Measurements from ENCODE around the gene PACS2.

Gene PACS2

DNA sequence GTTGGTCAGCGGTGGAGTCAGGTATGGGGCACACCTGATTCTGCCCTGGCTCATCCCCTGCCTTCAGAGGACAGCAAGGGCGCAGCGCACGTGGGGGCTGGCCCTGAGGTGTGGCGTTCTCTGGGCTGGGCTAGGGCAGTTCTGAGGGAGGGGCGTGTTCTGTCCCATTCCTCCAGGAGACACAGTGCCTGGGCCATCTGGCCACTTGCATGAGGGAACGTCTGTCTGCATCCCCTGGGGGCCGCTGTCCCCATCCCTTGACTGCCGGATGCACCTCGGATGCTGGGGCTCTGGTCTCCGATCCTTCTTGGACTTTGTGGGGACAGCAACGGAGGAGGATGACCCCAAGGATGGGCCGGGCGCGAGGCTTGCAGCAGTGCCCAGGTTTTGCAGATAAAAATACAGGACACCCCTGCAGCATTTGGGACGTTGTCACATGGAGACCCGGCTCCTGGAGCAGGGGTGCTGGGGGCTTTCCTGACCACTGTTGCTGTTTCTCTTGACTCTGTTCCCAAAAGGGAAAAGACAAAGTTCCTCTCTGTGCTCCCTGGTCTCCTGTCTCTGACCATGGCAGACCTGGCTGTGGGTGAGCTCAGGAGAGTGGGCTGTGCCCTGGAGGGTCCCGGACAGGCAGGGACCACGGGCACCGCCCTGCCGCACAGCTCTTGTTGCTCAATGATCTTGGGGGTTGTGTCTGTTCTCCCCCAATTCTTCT lies 112.0 kb downstream of the PACS2 start:
- no peak for DNase-seq

DNA sequence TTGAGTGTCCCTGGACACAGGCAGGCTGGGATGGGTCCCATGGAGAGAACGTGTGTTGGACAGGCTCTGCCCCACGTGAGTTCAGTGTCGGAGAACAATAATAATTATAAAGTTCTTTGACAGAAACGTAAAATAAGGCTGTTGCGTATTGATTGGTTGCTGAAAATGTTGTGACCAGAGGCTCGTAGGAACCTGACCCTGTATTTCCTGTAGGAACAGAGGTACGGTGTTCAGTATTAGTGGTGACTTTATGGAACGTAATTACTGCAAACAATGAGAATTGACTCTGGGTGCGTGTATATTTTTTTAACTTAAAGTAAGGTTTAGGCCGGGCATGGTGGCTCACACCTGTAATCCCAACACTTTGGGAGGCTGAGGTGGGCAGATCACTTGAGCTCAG lies 112.9 kb downstream of the PACS2 start:
- no peak for DNase-seq

DNA sequence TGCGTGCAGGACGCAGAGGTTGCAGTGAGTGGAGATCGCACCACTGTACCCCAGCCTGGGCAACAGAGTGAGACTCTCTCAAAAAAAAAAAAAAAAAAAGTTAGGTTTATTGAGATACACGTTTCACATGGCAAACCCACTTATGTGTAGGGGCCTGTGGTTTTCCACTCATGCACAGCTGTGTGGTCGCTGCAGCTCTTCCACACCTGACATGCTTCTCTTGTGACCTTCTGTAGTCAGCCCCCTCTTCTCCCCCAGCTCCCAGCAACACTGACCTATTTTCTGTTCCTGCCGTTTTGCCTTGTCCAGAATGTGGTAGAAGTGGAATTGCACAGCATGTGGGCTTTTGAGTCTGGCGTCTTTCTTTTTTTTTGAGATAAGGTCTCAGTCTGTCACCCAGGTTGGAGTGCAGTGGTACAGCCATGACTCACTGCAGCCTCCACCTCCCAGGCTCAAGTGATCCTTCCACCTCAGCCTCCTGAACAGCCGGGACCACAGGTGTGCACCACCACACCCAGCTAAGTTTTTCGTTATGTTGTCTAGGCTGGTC lies 113.5 kb downstream of the PACS2 start:
- DNase-seq: no peak

DNA sequence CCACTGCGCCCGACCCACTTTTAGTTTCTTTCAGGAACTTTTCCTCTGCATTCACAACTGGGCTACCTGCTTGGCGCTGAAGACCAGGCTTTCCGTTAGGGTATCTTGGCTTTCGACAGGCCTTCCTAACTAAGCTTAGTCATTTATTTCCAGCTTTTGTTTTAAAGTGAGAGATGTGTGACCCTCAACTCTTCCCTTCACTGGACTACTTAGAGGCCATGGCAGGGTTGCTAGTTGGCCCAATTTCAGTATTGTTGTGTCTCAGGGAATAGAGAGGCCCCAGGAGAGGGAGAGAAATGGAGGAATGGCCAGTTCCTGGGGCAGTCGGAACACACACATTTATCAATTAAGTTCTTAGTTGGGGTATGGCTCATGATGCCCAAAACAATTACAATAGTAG lies 115.5 kb downstream of the PACS2 start:
- no peak for DNase-seq

DNA sequence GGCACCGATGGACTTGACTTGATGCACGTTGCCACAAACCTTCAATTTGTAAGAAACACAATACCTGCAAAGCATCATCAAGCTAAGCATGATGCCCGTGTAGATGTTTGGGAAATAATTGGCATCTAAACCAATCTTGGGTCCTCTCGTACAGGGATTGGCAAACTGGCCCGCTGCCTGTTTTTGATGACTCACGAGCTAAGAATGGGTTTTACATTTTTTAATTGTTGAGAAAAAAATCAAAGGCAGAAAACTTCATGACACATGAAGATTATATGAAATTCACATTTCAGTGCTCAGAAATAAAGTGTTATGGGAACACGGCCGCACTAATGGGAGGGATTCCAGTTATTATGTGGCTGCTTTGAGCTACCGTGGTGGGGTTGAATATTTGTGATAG lies 116.0 kb downstream of the PACS2 start:
- DNase-seq: no peak

DNA sequence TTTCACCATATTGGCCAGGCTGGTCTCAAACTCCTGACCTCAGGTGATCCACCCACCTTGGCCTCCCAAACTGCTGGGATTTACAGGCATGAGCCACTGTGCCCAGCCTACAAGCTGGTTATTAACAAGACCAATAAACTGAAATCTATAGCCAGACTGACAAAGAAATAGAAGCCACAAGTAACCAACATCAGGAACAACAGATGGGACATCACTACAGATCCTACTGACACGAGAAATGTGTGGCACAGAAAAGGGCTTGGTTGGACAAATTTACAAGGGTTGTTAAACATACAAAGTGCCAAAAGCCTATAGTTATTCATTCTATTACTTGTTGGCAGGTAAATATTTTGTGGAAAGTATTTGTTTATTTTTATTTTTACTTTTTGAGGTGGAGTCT lies 116.7 kb downstream of the PACS2 start:
- no peak for DNase-seq

DNA sequence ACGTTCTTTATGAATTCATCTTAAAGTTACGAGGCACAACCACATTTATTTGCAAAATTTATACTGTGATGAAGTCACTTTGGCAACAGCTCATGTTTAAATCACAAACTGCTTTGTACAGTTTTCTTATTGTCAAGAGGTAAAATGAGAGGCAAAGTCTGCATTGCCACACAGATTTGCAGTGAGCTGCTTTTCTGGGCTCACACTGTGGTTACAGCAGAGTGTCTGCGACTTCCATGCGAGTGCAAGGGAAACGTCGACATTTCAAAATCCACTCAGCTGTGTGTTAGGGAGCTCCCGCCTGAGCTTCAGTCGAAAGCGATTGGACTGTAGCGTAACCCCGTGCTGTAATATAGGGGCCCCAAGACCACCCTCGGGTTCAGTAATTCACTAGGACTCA lies 118.1 kb downstream of the PACS2 start:
- no peak for DNase-seq

DNA sequence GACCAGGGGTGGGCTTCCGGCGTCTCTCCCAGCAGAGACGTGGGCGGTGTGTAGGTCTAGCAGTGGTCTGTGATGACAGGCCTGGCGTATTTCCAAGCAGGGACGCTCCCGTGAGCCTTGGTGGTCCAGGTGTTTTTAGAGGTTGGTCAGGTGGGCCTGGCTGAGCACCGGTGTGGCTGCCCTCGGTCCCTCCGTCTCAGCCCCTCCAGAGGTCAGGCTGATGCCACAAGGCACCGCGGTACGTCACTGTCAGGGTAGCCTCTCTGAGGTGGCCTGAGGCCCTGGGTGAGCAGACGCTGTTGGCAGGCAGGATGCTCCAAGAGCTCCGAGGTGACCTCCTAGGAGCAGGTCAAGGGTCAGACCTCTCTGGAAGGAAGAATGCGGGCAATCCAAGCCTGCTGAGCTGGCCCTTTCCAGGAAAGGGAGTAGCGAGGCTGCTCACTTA lies 118.6 kb downstream of the PACS2 start:
- no peak for DNase-seq

DNA sequence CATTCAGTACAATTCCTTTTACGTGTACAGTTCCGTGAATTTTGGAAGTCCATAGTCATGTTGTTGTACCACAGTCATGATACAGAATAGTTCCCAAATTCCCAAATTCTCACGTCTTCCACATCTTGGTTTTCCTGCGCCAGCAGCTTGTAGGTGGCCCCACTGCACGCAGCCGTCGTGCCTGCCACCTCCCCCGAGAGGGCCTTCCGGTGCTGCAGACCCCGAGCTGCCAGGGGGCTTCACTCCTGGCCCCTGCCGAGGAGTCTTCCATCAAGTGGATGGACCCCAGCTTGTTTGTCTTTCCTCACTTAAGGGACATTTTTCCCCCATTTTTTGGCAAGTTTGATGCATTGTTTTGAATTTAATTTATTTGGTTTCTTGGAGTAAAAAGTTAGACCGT lies 121.9 kb downstream of the PACS2 start:
- DNase-seq: no peak

DNA sequence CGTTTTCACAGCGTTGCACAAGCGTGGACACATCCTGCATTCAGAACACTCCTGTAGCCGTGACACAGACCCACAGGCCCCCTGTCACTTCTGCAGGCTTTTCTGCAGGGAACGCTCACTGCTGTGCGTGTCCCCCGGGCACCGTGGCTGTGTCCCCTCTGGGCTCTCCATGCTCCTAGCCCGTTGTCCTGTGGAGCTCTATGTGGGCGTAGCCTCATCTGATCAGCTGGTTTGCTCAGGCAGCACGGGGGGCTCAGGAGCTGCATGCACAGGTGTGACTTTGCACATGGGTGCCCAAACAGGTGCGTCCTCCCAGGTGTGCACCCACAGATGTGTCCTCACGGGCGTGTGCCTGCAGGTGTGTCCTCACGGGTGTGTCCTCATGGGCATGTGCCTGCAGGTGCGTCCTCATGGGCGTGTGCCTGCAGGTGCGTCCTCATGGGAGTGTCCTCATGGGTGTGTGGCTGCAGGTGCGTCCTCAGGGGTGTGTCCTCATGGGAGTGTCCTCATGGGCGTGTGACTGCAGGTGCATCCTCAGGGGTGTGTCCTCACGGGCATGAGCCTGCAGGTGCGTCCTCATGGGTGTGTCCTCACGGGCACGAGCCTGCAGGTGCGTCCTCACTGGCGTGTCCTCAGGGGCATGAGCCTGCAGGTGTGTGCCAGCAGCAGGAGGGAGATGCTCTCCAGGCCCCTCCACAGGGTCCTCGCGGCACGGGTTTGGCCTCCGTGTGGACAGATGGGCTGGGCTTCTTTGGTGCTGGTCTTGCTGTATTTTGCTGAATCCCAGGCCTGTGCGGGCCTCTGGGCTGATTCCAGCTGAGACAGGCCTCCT lies 122.6 kb downstream of the PACS2 start:
- no peak for DNase-seq

DNA sequence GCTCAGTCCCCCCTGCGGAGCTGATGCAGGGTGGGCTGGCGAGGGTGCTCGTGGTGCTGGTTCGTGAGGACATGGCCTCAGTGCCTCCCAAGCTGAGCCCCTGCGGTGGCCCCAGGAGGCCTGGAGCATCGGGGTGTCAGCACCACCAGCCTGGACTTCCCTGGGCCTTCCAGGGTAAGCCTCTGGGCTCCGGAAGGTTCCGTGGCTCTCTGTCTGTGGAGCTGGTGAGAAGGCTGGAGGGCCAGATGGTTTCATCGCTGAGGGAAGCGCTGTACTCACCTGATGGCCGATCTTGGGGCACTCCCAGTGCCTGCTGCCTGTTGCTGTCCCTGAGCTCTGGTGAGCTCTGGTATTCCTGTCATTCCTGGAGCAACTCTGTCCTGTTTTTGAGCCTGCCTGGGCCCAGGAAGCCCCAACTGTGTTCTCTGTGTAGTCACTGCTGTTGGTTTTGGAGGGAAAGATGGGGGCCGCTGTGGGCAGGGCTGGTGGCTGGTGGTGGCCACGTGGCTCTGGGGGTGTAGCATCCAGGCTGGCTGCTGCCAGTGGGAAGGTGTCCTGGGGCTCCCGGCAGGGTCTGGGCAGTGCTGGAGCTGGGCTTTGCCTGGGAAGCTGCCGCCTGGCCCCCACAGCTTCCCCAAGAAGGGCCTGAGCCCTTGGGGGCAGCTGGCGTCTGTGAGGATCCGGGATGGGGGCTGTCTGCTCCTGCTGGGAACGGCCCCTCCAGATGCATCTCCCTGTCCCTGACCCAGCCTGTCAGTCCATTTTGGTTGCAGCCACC lies 123.4 kb downstream of the PACS2 start:
- no peak for DNase-seq

DNA sequence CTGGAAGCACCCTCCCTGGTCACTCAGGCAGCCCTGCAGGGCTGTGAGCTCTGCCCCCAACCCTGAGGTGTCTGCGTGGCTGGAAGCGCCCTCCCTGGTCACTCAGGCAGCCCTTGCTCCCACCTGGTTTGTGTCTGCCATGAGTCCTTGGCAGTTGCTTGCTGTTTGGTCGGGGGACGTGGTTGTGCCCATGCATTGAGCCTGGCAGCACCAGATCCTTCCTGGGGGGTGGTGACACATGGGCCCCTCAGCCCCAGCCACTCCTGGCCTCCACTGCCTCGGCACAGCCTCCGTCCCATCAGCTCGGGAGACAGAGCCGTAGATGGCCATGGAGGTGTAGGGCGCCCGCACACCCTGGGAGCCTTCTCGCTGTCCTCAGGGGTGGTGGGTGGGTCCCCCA lies 124.6 kb downstream of the PACS2 start:
- no peak for DNase-seq

DNA sequence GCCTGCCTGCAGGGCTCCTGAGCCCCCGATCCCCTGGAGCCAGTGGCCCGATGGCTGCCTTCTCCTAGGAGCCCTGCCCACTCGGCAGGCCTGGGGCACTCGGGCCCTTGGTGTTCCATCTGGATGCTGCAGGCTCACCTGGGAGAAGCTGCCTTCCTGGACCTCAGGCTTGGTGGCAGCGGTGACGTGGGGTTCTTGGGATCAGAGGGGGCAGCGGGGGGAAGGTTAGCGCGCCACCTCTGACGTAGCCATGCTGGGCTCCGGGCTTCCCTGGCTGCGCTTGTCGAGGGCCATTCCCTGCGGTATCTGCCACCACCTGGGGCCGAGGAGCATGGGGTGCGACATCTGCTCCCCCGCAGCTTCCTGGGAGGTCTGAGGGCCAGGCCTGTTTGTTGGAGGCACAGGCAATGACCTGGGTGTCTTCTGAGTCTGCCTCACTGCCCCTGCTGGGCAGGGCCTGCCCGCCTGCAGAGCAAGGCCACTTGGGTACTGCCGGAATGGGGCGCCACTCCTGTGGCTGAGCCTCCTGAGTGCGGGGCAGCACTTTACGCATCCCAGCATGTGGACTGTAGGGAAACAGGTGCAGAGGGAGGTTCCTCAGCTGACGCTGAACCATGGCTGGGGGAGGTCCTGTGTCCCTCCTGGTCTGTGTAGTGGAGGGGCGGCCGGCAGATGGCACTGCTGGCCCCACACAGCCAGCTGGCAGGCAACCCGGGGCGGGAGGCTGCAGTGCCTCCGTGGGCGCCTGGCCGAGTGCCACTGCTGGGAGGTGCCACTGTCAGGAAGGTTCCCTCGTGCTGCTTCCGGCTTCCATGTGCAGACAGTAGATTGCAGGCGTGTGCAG lies 125.4 kb downstream of the PACS2 start:
- DNase-seq: no peak

DNA sequence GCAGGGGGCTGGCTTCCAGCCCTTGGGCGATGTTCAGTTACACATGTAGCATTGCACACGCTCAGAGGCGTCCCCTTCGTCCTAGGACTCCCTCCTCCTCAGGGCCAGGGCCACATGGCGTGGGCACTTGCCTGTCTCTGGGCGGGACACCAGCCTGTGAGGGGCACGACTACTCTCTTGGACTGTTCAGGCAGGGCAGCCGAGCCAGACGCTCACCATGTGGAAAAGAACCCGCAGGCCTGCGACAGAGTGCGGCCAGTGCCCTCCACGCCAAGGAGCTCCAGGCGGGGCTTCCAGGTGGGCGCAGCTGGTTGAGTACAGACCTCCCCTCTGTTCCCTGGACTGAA lies 126.0 kb downstream of the PACS2 start:
- DNase-seq: no peak

DNA sequence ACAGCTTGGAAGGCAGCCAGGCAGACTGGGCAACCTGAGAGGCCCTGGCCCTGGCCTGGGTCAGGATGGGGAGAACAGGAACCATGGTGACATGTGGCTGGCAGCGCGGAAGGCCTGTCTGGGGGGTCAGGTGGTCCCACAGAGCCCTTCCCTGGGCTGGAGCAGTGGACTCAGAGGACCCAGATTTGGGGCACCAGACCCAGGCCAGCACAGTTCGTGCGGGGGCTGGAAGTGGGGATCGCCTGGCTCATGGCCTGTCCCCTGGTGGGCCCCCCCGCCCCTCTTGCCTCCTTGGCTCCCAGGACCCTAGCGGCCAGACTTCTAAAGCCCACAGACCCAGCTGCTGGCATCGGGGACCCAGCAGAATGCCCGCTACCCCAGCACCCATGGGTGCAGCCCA lies 126.4 kb downstream of the PACS2 start:
- no peak for DNase-seq

DNA sequence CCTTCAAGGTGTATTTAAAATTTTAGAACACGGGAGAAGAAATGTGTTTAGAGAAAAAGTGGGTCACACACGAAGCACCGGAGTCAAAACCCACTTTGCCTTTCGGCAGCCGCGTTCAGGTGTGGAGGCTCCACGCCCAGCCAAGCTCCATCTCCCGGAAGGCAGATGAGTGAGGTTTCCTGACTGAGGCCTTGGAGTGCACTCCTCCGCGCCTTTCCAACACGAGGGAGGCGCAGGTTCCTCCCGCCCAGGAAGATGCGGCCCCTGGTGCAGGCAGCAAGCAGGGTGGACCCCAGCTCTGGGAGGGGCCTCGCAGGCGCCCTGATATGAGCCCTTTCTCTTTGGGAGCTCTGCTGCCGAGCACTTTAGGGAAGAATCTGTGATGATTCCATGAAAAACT lies 127.6 kb downstream of the PACS2 start:
- no peak for DNase-seq

DNA sequence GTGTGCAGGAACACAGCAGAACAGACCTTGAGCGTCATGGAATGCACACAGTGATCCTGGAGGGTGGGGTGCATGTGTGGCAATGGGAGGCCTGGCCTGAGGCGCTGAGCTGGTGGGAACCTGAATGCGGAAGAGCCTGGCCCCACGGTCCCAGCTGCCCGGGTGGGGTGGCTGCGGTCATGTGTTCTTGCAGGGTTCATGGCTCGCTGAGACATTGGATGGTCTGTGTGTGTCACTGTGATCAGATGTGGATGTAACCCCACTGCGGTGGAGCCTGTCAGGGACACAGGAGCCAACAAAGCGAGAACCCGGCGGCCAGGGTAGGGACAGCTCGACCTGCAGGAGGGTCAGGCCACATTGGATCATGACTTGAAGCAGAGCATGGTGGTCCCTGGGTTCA lies 128.3 kb downstream of the PACS2 start:
- no peak for DNase-seq

DNA sequence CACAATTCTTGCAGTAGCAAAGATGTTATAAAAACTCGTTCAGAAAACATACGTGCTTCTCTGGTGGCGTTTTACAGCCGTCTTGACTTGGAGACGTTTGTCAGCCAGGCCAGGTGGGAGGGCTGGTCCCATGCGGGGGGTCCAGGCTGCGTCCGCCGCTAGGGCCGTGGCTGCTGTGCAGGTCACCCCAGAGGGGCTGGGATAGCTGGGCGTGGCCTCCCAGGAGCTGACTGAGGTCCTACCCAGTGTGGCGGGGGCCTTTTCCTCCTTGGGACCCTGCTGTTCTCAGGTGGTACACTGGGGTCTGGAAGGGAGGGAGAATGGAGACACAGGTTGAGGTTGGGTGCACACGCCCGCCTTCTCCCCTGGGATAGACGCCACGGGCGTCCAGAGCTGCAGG lies 130.3 kb downstream of the PACS2 start:
- no peak for DNase-seq

DNA sequence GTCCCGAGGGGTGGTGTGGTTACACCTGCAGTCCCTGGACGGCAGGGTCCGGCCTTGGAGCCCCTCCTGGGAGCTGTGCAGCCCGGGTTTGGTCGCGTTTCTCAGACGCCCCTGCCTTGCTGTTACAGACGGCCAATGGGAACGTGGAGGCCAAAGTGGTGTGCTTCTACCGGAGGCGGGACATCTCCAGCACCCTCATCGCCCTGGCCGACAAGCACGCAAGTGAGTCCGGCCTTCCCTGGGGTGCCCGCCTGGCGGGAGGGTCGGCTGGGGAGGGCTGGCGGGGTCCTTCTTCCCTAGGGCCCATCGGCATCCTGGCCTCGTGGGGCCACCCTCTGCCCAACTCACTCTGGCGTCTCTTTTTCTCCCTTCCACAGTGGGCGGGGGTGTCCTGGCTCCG lies 130.7 kb downstream of the PACS2 start:
- no peak for DNase-seq

DNA sequence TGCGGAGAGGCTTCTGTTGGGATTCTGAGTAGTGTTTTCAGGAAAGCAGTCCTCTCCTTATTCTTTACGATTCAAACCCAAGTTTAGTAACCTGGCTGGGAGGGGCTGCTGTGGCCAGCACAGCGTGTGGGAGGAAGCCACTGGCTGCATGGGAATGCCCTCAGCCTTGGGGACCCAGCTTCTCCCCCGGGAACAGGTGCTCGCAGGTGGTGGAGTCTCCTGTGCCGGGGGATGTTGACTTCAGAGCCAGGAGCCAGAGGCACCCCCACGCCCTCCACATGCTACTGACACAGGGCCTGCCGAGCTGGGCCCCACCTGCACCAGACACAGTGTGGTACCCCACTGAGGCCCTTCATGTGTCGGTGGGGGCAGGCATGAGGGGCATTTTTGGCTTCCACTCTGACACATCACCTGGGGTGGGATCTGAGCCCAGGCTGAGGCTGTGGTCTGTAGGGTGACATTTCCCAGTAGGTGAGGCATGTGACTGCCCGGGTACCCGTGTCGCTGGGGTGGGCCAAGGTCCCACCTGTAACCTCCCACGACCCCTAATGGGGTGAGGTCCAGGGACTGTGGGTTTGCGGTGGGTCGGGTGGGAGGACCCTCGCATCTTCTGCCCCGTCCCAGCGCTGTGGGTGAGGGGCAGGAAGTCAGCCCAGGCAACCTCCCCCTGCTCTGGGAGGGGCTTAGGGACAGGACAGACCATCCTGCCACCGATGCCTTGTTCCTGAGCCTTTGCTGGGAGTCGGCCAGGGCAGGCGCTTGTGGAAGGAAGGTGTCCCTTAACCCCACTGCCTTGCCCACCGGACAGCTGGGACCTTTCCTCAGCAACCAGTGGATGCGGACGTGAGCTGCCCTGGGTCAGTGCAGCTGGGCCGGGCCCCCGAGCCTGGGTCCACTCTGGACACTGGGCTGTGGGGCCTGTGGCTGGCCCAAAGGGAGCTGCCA lies 131.6 kb downstream of the PACS2 start:
- no peak for DNase-seq

DNA sequence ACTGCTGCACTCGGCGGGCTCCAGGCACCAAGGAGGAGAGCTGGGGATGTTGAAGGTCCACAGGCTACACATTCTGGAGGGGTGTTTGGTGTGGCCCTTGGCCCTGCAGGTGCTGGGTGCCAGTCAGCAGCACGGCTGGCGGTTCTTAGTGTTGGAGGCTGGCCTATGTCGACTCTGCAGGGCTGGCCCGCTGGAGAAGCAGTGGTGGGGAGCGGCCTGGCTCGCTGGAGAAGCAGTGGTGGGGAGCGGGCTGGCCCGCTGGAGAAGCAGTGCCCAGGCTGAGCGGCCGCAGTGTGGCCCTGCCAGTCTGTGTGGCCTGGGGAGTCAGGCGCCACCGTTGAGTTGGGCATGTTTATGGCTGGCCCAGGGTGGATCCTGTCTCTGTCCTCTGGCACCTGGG lies 132.4 kb downstream of the PACS2 start:
- DNase-seq: no peak

Data from GOT3 (cell line).